H4 (cell line): ENCODE results near the gene ZNF783. TPM values are rescaled to one million over a fixed set of nuclear protein-coding genes. Genes with fewer than 3 reads are reported as not detected.
"Not testable (repeated sequence)": the region's sequence is repeated elsewhere in the genome, so short reads cannot be mapped to it uniquely, and the experiment has no call there.

ENCODE experiments used
- DNase-seq: peaks from one replicate; pipeline ENCODE4 v3.0.0-alpha.2; 2015; ENCODE audit warnings: low spot score
- total RNA-seq: library from RNA; depleted of rRNA; stranded (reverse); fragments of >200 nt; shearing (Covaris generic); gene quantifications from 2 replicates; pipeline ENCODE4 v1.2.3, GENCODE V29; 2014

ZNF783 gene
- total RNA-seq, 1 experiment from 2014 or later = 0.60 TPM

GRCh38 chr7:149300620-149301285, 38.8 kb downstream of the ZNF783 start:
- no peak for DNase-seq

- DNase-seq = no peak
These were observed 40.2 kb downstream of the ZNF783 start for GRCh38 chr7:149302222-149302621.

GRCh38 chr7:149302865-149303264, 40.9 kb downstream of the ZNF783 start:
- DNase-seq = no peak

GRCh38 chr7:149304006-149304405, 42.0 kb downstream of the ZNF783 start:
- no peak for DNase-seq

GRCh38 chr7:149306854-149307253, 44.9 kb downstream of the ZNF783 start:
- no peak for DNase-seq

- DNase-seq = no peak
These were observed 45.9 kb downstream of the ZNF783 start for GRCh38 chr7:149307775-149308501.

- peak; percentile 70 for DNase-seq
These were observed 48.3 kb downstream of the ZNF783 start for GRCh38 chr7:149310113-149310836.

GRCh38 chr7:149310990-149311573, 49.1 kb downstream of the ZNF783 start:
- no peak for DNase-seq

- no peak for DNase-seq
These were observed 52.0 kb downstream of the ZNF783 start for GRCh38 chr7:149313981-149314380.

GRCh38 chr7:149316606-149317005, 54.6 kb downstream of the ZNF783 start:
- DNase-seq = no peak

- no peak for DNase-seq
These were observed 55.5 kb downstream of the ZNF783 start for GRCh38 chr7:149317496-149317895.

GRCh38 chr7:149317986-149318672, 56.1 kb downstream of the ZNF783 start:
- DNase-seq = no peak

GRCh38 chr7:149319376-149319775, 57.4 kb downstream of the ZNF783 start:
- DNase-seq = no peak

- no peak for DNase-seq
These were observed 58.5 kb downstream of the ZNF783 start for GRCh38 chr7:149320313-149321124.

GRCh38 chr7:149321125-149321905, 59.3 kb downstream of the ZNF783 start:
- not testable (repeated sequence) for DNase-seq

- DNase-seq = peak; percentile 53
These were observed 60.1 kb downstream of the ZNF783 start for GRCh38 chr7:149321978-149322541.

- DNase-seq = no peak
These were observed 60.7 kb downstream of the ZNF783 start for GRCh38 chr7:149322737-149323136.

- no peak for DNase-seq
These were observed 63.3 kb downstream of the ZNF783 start for GRCh38 chr7:149325248-149325647.

GRCh38 chr7:149329265-149329664, 67.3 kb downstream of the ZNF783 start:
- DNase-seq = no peak
